Activated naive CD8-positive, alpha-beta T cell treated with anti-CD3 and anti-CD28 coated beads, Interleukin-2, amount 50 U/mL, for 24 hours (primary cell): ENCODE results near the gene RIMS1.
"Not testable (repeated sequence)": the region's sequence is repeated elsewhere in the genome, so short reads cannot be mapped to it uniquely, and the experiment has no call there.

Source experiments
- ATAC-seq: fragments of 150-1000 bp; cut with Tn5 transposase; one replicate; pipeline ENCODE4 v1.10.0; 2021
- DNase-seq: peaks from one replicate; pipeline ENCODE4 v3.0.0; 2021
- H3K27ac Mint-ChIP-seq: one replicate; pipeline ENCODE4 v1.8.0; 2021; ENCODE audit warnings: mild to moderate bottlenecking, mixed read lengths
- H3K27me3 Mint-ChIP-seq: one replicate; pipeline ENCODE4 v1.8.0; 2021; ENCODE audit warnings: mixed read lengths
- H3K36me3 Mint-ChIP-seq: one replicate; pipeline ENCODE4 v1.8.0; 2021; ENCODE audit warnings: low read depth, mixed read lengths
- H3K4me1 Mint-ChIP-seq: one replicate; pipeline ENCODE4 v1.8.0; 2021; ENCODE audit warnings: mixed read lengths
- H3K4me3 Mint-ChIP-seq: one replicate; pipeline ENCODE4 v1.8.0; 2021; ENCODE audit warnings: mild to moderate bottlenecking, moderate library complexity, mixed read lengths
- H3K9me3 Mint-ChIP-seq: one replicate; pipeline ENCODE4 v1.8.0; 2021; ENCODE audit warnings: mixed read lengths

Gene RIMS1

DNA sequence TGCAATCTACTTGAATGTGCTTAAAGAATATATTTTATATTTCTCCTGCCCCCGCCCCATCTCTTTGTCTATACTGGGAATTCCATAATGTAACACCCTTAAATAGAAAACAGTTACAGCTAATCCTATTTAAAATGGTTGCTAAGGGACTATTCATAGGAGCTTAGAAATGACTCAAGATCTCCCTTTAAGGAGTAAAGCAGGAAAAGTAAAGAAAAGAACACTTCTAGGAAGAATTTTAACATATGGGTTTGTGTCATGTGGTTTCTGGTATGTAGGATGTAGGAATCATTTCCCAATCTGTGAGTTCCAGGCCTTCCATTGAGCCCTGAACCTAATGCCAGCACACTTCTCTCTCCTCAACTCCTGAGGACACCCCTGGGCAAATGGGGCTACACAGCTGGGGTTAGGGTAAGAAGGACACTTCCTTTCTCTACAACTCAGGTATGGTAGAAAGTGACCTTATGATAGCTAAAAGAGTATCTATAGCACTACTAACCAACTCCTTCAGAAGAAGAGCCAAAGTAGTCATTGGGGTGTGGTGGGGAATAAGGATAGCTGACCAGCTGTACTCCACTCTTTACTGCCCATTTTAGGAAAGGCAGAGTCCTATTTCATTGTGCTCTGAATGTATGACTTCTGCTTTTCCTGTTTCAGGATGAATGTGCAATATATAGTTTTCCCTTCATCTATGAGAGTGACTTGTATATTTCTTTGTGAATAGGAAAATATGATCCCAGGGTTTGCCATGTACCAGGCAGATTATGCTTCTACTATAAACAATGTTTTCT is 27.3 kb downstream of the RIMS1 start:
- no peak overlapping the region for H3K4me3 Mint-ChIP-seq
- no peak overlapping the region for H3K27ac Mint-ChIP-seq
- H3K4me1 Mint-ChIP-seq = no peaks in the 10 kb centered on the region
- no peaks in the 10 kb centered on the region for H3K36me3 Mint-ChIP-seq
- H3K9me3 Mint-ChIP-seq = no peaks in the 10 kb centered on the region
- no peak for DNase-seq
- no peak for ATAC-seq
- no peaks in the 10 kb centered on the region for H3K27me3 Mint-ChIP-seq

- no peak for DNase-seq
- no peaks in the 10 kb centered on the region for H3K36me3 Mint-ChIP-seq
- no peak overlapping the region for H3K4me3 Mint-ChIP-seq
- no peaks in the 10 kb centered on the region for H3K9me3 Mint-ChIP-seq
- no peak overlapping the region for H3K27ac Mint-ChIP-seq
- no peaks in the 10 kb centered on the region for H3K4me1 Mint-ChIP-seq
- H3K27me3 Mint-ChIP-seq = no peaks in the 10 kb centered on the region
- ATAC-seq = no peak
Observed at GRCh38 chr6:71929047-71929446, 42.7 kb downstream of the RIMS1 start.

DNA sequence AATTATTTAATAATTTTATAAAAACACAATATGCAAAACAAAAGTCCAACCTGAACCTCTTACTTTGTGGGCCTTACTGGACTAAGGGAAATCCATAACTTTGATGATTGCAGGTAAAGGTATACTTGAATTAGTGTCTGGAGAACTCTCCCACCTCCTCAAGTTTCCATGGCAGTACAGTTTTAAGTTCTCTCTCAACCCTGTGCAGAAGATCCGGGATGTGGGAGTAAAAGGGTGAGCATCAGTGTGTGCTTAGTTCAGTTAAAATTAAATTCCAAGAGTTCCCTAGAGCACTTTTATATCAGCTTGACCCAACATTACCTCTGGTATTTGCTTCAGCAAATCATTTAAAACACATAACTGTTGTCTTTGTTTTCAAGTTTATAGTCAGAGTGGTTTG is 47.5 kb downstream of the RIMS1 start:
- Mint-ChIP-seq H3K36me3 (no peaks in the 10 kb centered on the region), H3K4me1 (no peaks in the 10 kb centered on the region), H3K27me3 (no peaks in the 10 kb centered on the region), H3K27ac (no peak overlapping the region), H3K4me3 (no peak overlapping the region), H3K9me3 (peaks cover 4% of the 10 kb centered on the region)
- ATAC-seq (no peak), DNase-seq (no peak)

GRCh38 chr6:71965404-71965803 is 79.1 kb downstream of the RIMS1 start:
- H3K4me1 Mint-ChIP-seq = no peaks in the 10 kb centered on the region
- DNase-seq (no peak), ATAC-seq (no peak)
- H3K36me3 Mint-ChIP-seq = no peaks in the 10 kb centered on the region
- no peak overlapping the region for H3K4me3 Mint-ChIP-seq
- H3K27me3 Mint-ChIP-seq = no peaks in the 10 kb centered on the region
- no peaks in the 10 kb centered on the region for H3K9me3 Mint-ChIP-seq
- H3K27ac Mint-ChIP-seq = no peak overlapping the region

DNA sequence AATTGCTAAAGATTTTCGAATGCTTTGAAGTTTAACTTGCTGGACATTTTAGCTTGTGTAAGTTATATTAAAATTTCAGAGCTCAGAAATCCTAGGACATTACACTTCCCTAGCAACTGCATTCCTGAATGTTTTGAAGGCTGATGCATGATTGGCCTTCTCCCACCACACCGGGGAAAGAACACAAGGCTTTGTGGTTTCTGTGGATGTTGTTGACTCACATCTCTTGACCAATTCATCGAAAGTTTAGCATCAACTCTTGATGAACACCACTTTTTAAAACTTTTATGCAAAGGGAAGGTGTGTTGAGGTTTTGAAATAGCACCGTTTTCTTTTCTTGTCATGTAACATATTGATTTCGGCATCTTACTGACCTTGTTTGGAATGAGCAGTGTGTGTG is 81.1 kb downstream of the RIMS1 start:
- Mint-ChIP-seq H3K27me3 (no peaks in the 10 kb centered on the region), H3K9me3 (no peaks in the 10 kb centered on the region), H3K27ac (no peak overlapping the region), H3K4me1 (no peaks in the 10 kb centered on the region), H3K4me3 (no peak overlapping the region), H3K36me3 (no peaks in the 10 kb centered on the region)
- DNase-seq (no peak), ATAC-seq (no peak)

DNA sequence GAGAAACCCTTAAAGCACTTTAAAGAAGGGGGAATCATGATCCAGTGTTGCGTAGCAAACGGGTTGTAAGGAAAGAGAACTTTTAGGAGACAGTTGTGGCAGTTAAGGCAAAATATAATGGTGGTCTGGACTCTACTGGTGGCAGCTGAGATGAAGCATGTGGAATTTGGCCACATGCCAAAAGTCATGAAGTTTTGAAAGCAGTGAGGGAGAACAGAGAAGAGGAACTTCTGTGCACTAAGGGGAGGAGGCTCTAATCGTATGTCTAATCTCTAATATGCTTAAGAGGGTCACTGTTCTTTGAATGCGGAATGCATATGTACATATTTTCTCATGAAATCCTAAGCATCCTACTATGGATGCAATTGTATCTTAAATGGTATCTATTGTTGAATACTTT is 91.5 kb downstream of the RIMS1 start:
- Mint-ChIP-seq H3K9me3 (peaks cover 4% of the 10 kb centered on the region), H3K27ac (no peak overlapping the region), H3K4me3 (no peak overlapping the region), H3K36me3 (no peaks in the 10 kb centered on the region), H3K27me3 (no peaks in the 10 kb centered on the region), H3K4me1 (no peaks in the 10 kb centered on the region)
- ATAC-seq (no peak), DNase-seq (no peak)

- H3K27me3 Mint-ChIP-seq = no peaks in the 10 kb centered on the region
- no peaks in the 10 kb centered on the region for H3K4me1 Mint-ChIP-seq
- no peaks in the 10 kb centered on the region for H3K36me3 Mint-ChIP-seq
- H3K4me3 Mint-ChIP-seq = no peak overlapping the region
- no peak overlapping the region for H3K27ac Mint-ChIP-seq
- DNase-seq (no peak), ATAC-seq (no peak)
- no peaks in the 10 kb centered on the region for H3K9me3 Mint-ChIP-seq
Observed at GRCh38 chr6:71979911-71980310, 93.6 kb downstream of the RIMS1 start.

DNA sequence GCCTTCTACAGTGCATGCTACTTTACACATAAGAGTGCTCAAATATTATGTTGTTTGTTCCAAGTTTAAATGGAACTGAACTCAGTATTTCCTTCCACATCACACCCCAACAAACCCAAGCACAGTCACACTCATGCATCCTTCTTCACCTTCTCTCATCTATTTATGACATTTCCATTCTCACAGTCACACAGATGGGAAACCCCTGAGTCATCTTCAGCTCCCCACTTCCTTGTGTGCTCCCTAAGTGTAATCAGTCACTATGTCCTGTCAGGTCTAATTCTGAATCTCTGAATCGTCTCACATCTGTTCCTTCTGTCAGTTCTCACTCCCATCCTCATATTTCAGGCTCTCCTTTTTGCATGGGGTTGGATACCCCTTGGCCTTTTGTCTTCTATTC is 96.0 kb downstream of the RIMS1 start:
- H3K4me3 Mint-ChIP-seq = no peak overlapping the region

GRCh38 chr6:71983131-71983530 is 96.8 kb downstream of the RIMS1 start:
- no peaks in the 10 kb centered on the region for H3K27me3 Mint-ChIP-seq
- no peak overlapping the region for H3K27ac Mint-ChIP-seq
- no peaks in the 10 kb centered on the region for H3K36me3 Mint-ChIP-seq
- DNase-seq = no peak
- H3K9me3 Mint-ChIP-seq = no peaks in the 10 kb centered on the region
- no peak for ATAC-seq
- no peak overlapping the region for H3K4me3 Mint-ChIP-seq
- no peaks in the 10 kb centered on the region for H3K4me1 Mint-ChIP-seq

More for the DNA sequence above, 96.0 kb downstream of the RIMS1 start:
- no peak for DNase-seq
- Mint-ChIP-seq H3K27me3 (no peaks in the 10 kb centered on the region), H3K9me3 (no peaks in the 10 kb centered on the region), H3K36me3 (no peaks in the 10 kb centered on the region), H3K4me1 (no peaks in the 10 kb centered on the region), H3K27ac (no peak overlapping the region)
- no peak for ATAC-seq

DNA sequence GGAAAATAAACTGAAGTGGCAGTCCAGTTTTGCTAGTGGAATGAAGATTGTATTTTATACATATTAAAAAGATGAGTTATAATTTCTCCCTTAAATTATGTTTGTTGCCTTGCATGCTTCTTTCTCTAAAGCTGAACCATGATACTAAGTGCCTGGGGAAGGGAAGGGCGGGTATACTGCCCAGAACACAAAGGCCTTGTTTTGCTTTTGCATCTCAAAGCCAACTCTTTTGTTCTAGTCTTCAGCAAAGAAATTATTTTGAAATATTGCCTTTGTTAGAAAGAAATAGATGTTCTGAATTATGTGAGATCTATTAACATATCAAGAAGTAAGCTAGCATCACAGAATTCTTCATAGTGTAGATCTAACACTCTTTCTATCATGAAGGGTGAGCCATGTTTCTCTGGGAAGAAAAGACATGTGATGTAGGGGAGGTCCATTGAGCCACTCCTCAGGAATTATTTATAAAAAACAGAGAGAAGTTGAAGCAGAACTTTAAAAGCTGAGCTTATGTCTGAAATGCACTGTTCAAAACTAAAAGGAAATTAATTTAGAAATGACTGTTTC is 108.4 kb downstream of the RIMS1 start:
- Mint-ChIP-seq H3K27me3 (no peaks in the 10 kb centered on the region), H3K27ac (no peak overlapping the region), H3K36me3 (no peaks in the 10 kb centered on the region), H3K4me3 (no peak overlapping the region), H3K4me1 (no peaks in the 10 kb centered on the region), H3K9me3 (no peaks in the 10 kb centered on the region)
- DNase-seq (no peak), ATAC-seq (no peak)

- Mint-ChIP-seq H3K9me3 (no peaks in the 10 kb centered on the region), H3K4me1 (no peaks in the 10 kb centered on the region), H3K27me3 (no peaks in the 10 kb centered on the region), H3K27ac (no peak overlapping the region), H3K36me3 (no peaks in the 10 kb centered on the region), H3K4me3 (no peak overlapping the region)
- DNase-seq (no peak), ATAC-seq (no peak)
Observed at GRCh38 chr6:71997341-71997740, 111.0 kb downstream of the RIMS1 start.

GRCh38 chr6:72002415-72002814 is 116.1 kb downstream of the RIMS1 start:
- no peak for ATAC-seq

GRCh38 chr6:72006591-72006990 is 120.2 kb downstream of the RIMS1 start:
- not testable (repeated sequence) for ATAC-seq, H3K27me3 Mint-ChIP-seq, H3K4me1 Mint-ChIP-seq, H3K27ac Mint-ChIP-seq, H3K36me3 Mint-ChIP-seq, DNase-seq, H3K9me3 Mint-ChIP-seq, H3K4me3 Mint-ChIP-seq

More at GRCh38 chr6:72002415-72002814, 116.1 kb downstream of the RIMS1 start:
- Mint-ChIP-seq H3K27me3 (no peaks in the 10 kb centered on the region), H3K4me3 (no peak overlapping the region), H3K36me3 (no peaks in the 10 kb centered on the region), H3K9me3 (peaks cover 4% of the 10 kb centered on the region), H3K27ac (no peak overlapping the region), H3K4me1 (no peaks in the 10 kb centered on the region)
- no peak for DNase-seq

GRCh38 chr6:72022830-72023229 is 136.5 kb downstream of the RIMS1 start:
- H3K36me3 Mint-ChIP-seq = no peaks in the 10 kb centered on the region
- peaks cover 1% of the 10 kb centered on the region for H3K27me3 Mint-ChIP-seq
- no peak overlapping the region for H3K27ac Mint-ChIP-seq
- ATAC-seq (no peak), DNase-seq (no peak)
- no peak overlapping the region for H3K4me3 Mint-ChIP-seq
- H3K9me3 Mint-ChIP-seq = peaks cover 2% of the 10 kb centered on the region
- no peaks in the 10 kb centered on the region for H3K4me1 Mint-ChIP-seq

- Mint-ChIP-seq H3K4me1 (no peaks in the 10 kb centered on the region), H3K27me3 (no peaks in the 10 kb centered on the region), H3K27ac (no peak overlapping the region), H3K4me3 (no peak overlapping the region), H3K36me3 (no peaks in the 10 kb centered on the region), H3K9me3 (no peaks in the 10 kb centered on the region)
- ATAC-seq = no peak
- DNase-seq = no peak
Observed at GRCh38 chr6:72031471-72031870, 145.1 kb downstream of the RIMS1 start.
